Measurements from ENCODE around the gene ATR.
"Not testable (repeated sequence)": the region's sequence is repeated elsewhere in the genome, so short reads cannot be mapped to it uniquely, and the experiment has no call there.

DNA sequence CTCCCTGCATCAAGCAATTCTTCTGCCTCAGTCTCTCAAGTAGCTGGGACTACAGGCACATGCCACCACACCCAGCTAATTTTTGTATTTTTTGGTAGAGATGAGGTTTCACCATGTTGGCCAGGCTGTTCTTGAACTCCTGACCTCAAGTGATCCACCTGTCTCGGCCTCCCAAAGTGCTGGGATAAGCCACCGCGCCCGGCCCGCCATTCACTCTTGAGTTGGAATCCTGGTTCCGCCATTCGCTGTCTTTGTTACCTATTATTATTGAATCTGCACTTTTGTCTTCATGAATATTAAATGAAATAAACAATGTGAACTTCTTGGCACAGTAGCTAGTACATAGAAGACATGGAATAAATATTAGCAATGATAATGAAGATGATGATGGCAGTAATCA, 13.7 kb upstream of the ATR start:
- TF ChIP-seq, protein P1, sequence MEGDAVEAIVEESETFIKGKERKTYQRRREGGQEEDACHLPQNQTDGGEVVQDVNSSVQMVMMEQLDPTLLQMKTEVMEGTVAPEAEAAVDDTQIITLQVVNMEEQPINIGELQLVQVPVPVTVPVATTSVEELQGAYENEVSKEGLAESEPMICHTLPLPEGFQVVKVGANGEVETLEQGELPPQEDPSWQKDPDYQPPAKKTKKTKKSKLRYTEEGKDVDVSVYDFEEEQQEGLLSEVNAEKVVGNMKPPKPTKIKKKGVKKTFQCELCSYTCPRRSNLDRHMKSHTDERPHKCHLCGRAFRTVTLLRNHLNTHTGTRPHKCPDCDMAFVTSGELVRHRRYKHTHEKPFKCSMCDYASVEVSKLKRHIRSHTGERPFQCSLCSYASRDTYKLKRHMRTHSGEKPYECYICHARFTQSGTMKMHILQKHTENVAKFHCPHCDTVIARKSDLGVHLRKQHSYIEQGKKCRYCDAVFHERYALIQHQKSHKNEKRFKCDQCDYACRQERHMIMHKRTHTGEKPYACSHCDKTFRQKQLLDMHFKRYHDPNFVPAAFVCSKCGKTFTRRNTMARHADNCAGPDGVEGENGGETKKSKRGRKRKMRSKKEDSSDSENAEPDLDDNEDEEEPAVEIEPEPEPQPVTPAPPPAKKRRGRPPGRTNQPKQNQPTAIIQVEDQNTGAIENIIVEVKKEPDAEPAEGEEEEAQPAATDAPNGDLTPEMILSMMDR (conservative IDR thresholded peaks at IDR 0.05; ENCODE audit: low read depth, low read length), result not testable (repeated sequence)
- TF ChIP-seq EZH2 (IDR thresholded peaks at IDR 0.05; ENCODE audit: low read length, unreplicated experiment); EZH2phosphoT487 (IDR thresholded peaks at IDR 0.05; ENCODE audit: borderline replicate concordance, low read length): not testable (repeated sequence)
